Heart right ventricle (tissue), 16 donors: ENCODE results near the gene RAD51B. TPM values are rescaled to one million over a fixed set of nuclear protein-coding genes. Genes with fewer than 3 reads are reported as not detected.

Experiments
- ATAC-seq, 8 donors: fragments of 200-7000 bp; cut with Tn5 transposase; one replicate each; pipeline ENCODE4 v1.9.1; 2020; ENCODE audit warnings: mild to moderate bottlenecking in 8 of 8, moderate library complexity in 8 of 8, moderate number of reproducible peaks in 1 of 8
- DNase-seq, 2 donors: peaks; one replicate each; pipeline ENCODE4 v3.0.0-alpha.2; 2020
- H3K27ac ChIP-seq, 10 donors: fragments of 200-600 bp; sonication (generic) in 2 of 10; one replicate each; pipeline versions ENCODE4 v1.5.0 to v1.8.0; 2020 to 2022; ENCODE audit warnings: mild to moderate bottlenecking in 3 of 10
- H3K27me3 ChIP-seq, 7 donors: fragments of 200-600 bp; one replicate each; pipeline ENCODE4 v1.8.0; 2021 to 2022; ENCODE audit warnings: mild to moderate bottlenecking in 2 of 7
- H3K36me3 ChIP-seq, 9 donors: fragments of 200-600 bp; sonication (generic) in 1 of 9; one replicate each; pipeline versions ENCODE4 v1.5.0 to v1.8.0; 2020 to 2022; ENCODE audit warnings: mild to moderate bottlenecking in 2 of 9
- H3K4me1 ChIP-seq, 9 donors: fragments of 200-600 bp; sonication (generic) in 1 of 9; one replicate each; pipeline versions ENCODE4 v1.5.0 to v1.8.0; 2020 to 2022; ENCODE audit warnings: mild to moderate bottlenecking in 4 of 9
- H3K4me3 ChIP-seq, 10 donors: fragments of 200-600 bp; sonication (generic) in 2 of 10; one replicate each; pipeline versions ENCODE4 v1.5.0 to v1.8.0; 2020 to 2022; ENCODE audit warnings: mild to moderate bottlenecking in 7 of 10, moderate library complexity in 2 of 10
- H3K9me3 ChIP-seq, 11 donors: fragments of 200-600 bp in 10 of 11; sonication (generic) in 2 of 11; one replicate each; pipeline versions ENCODE4 v1.5.0 to v1.8.0; 2013 to 2022; ENCODE audit warnings: mild to moderate bottlenecking in 2 of 11, control low read depth in 1 of 11, moderate library complexity in 1 of 11
- CTCF ChIP-seq, 9 donors: fragments of 200-600 bp; sonication (generic) in 2 of 9; IDR thresholded peaks; one replicate each; pipeline versions ENCODE4 v1.5.0 to v1.8.0; 2021 to 2022; ENCODE audit warnings: antibody characterized with exemption in 9 of 9, mild to moderate bottlenecking in 5 of 9, moderate library complexity in 1 of 9
- WGBS, 2 donors: extraction: QIAGEN DNeasy Blood & Tissue Kit; methylation state at CpG; one replicate each; pipeline ENCODE4 v1.1.7; 2013; ENCODE audit warnings: inconsistent platforms in 1 of 2; 5-methylcytosine and 5-hydroxymethylcytosine counted together
- intact Hi-C, 10 donors: fragments of 100-400 bp; cut with DNase I; formaldehyde crosslinking; loops; one replicate each; pipeline versions ENCODE4 v1.11.1 to v1.14.2; 2022
- polyA plus RNA-seq, 2 donors: library from polyadenylated mRNA; stranded (reverse); fragments of 200-250 nt; gene quantifications; one replicate each; pipeline ENCODE4 v1.2.3, GENCODE V29; 2013
- total RNA-seq, 10 donors: library from RNA; stranded (reverse); fragmentation: NEBNext Ultra II Directional in 3 of 10; extraction: Animal tissue kit (Norgen Biotek cat#: 25700) in 3 of 10; gene quantifications; one replicate each; pipeline versions ENCODE4 v1.2.1 to v1.2.4, GENCODE V29; 2021 to 2023
- donor health status: Arrhythmogenic right ventricular cardiomyopathy.
- donor health status: ischemic (EF 13 %, LVEDD 7.1; RV severe dilation, severe dysfunction).
- donor health status: healthy with polysubstance abuse.
- donor health status: DM: no; HTN: yes; CAD: no.
- donor health status: DM: no; HTN: no; CAD: no.
- donor health status: ischemic (EF 25% LVEDD 6.9; RV normal size, moderate dysfunction).
- donor health status: ischemic (EF 25% LVEDD 5.7; RV mildly dilated, moderate dysfunction).
- donor health status: healthy.
- donor health status: DM: yes; HTN: yes; CAD: no.
- donor health status: Ischemic cardiomyopathy.
- donor health status: ischemic (EF 35%, LVEDD 5.7; RV mildly dilated, moderate dysfunction).
- donor health status: nonischemic (EF 11% LVEDD 7.7; RV severe dilation, severe dysfunction).
- donor health status: DM: yes; HTN: yes; CAD: no.
- donor health status: PGD.
- donor health status: ischemic (EF 29% LVEDD 5.4; RV normal size, mild dysfunction).
- donor health status: nonischemic (EF 23%, LVEDD 6.1; RV moderate dilation, normal function).

RAD51B gene
- total and polyA plus RNA-seq, 12 donors, result 0.88 to 8.6 (median 3.5) TPM

- Histone ChIP-seq H3K4me3 (no peak overlapping the region), H3K27me3 (no peaks in the 10 kb centered on the region), H3K9me3 (no peaks in the 10 kb centered on the region), H3K4me1 (peaks cover 5 to 43% (median 35%) of the 10 kb centered on the region in 9 donors), H3K27ac (no peak overlapping the region), H3K36me3 (no peaks in the 10 kb centered on the region)
- ATAC-seq (no peak), DNase-seq (no peak)
- intact Hi-C loops, result no loop called here
- TF ChIP-seq CTCF (IDR thresholded peaks at IDR 0.05), result no peak
- WGBS, 2 donors, result 74 to 84% methylated on average over 1 of the region's 1 CpG
Measured at GRCh38 chr14:68236582-68237458, 417.2 kb downstream of the RAD51B start.

- no peak for TF ChIP-seq CTCF (IDR thresholded peaks at IDR 0.05)
- H3K4me3 ChIP-seq, result no peak overlapping the region
- DNase-seq (no peak), ATAC-seq (no peak)
- H3K36me3 ChIP-seq, result no peaks in the 10 kb centered on the region
- intact Hi-C loops, result no loop called here
- 95 to 97% methylated on average over 1 of the region's 1 CpG for WGBS, 2 donors
- H3K9me3 ChIP-seq, result no peaks in the 10 kb centered on the region
- H3K4me1 ChIP-seq, result peaks cover 0 to 39% (median 22%) of the 10 kb centered on the region in 9 donors
- H3K27me3 ChIP-seq, result no peaks in the 10 kb centered on the region
- H3K27ac ChIP-seq, result no peak overlapping the region
Measured at GRCh38 chr14:68238551-68238950, 419.0 kb downstream of the RAD51B start.

- intact Hi-C loops, result no loop called here
- Histone ChIP-seq H3K9me3 (no peaks in the 10 kb centered on the region), H3K27ac (no peak overlapping the region), H3K36me3 (no peaks in the 10 kb centered on the region), H3K4me1 (peaks cover 0 to 39% (median 22%) of the 10 kb centered on the region in 9 donors), H3K4me3 (no peak overlapping the region), H3K27me3 (no peaks in the 10 kb centered on the region)
- WGBS, 2 donors, result 92 to 95% methylated on average over 3 of the region's 3 CpGs
- ATAC-seq (no peak), DNase-seq (no peak)
- no peak for TF ChIP-seq CTCF (IDR thresholded peaks at IDR 0.05)
Measured at GRCh38 chr14:68238976-68239375, 419.4 kb downstream of the RAD51B start.

- Histone ChIP-seq H3K4me1 (peaks cover 8 to 49% (median 34%) of the 10 kb centered on the region in 9 donors), H3K36me3 (no peaks in the 10 kb centered on the region), H3K27ac (peak overlapping the region in 8 of 10 donors; percentile 13 to 72 (median 49)), H3K9me3 (no peaks in the 10 kb centered on the region), H3K4me3 (no peak overlapping the region), H3K27me3 (no peaks in the 10 kb centered on the region)
- intact Hi-C loops, result loop anchor here in 7 of 10 donors (5.0 to 10.0 kb wide), 7 partner anchors 98 to 1145 kb away; no protein-coding TSS in a partner anchor
- 65 to 66% methylated on average over 9 of the region's 9 CpGs for WGBS, 2 donors
- peak in 7 of 8 donors; percentile 16 to 68 (median 46) for ATAC-seq
- no peak for TF ChIP-seq CTCF (IDR thresholded peaks at IDR 0.05)
- no peak for DNase-seq
Measured at GRCh38 chr14:68239988-68240771, 420.6 kb downstream of the RAD51B start.
